Cardiac septum (tissue), 1 donor: ENCODE data around the gene TAS1R3. TPM values are rescaled to one million over a fixed set of nuclear protein-coding genes. Genes with fewer than 3 reads are reported as not detected.
A peak's percentile ranks its signal among the peaks of the same experiment; 100 is the strongest.
"Not testable (repeated sequence)": the region's sequence is repeated elsewhere in the genome, so short reads cannot be mapped to it uniquely, and the experiment has no call there.

Experiments used
- DNase-seq: peaks from one replicate; pipeline ENCODE4 v3.0.0-alpha.2; 2020; ENCODE audit warnings: low spot score
- intact Hi-C: fragments of 100-400 bp; cut with DNase I; formaldehyde crosslinking; loops from one replicate; pipeline ENCODE4 v1.14.0; 2022
- total RNA-seq: library from RNA; stranded (reverse); fragmentation: NEBNext Ultra II Directional; extraction: Animal tissue kit (Norgen Biotek cat#: 25700); gene quantifications from one replicate; pipeline ENCODE4 v1.2.1, GENCODE V29; 2021
- donor health status: DM: no; HTN: no; CAD: no.

TAS1R3 gene
- total RNA-seq, 1 donor from 2014 or later, result 0.62 TPM

DNA sequence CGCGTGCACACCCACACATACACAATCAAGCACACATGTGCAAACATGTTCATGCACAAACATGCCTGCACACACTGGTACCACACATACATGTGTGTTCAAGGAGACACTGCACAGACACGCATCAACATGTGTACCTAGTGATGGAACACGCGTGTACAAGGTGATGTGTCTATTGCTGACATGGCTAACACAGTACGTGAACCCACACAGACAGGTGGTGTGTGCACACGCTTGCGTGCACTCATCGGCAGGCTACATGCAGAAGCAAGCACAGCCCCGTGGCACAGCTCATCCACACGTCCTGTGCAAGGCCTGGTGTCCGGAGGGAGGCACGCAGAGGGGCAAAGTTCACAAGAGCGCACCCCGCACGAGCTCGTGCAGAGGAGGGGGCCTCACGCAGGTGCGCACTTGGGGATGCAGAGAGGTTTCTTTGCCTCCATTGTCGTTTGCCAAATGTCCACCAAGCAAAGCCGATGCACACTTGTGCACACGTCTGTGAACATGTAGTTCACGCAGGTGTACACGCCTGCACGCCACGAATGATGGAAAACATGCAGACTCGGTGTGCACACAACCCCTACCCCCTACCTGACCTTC lies 24.3 kb upstream of the TAS1R3 start:
- intact Hi-C loops, result no loop called here
- DNase-seq, result no peak

GRCh38 chr1:1307261-1307922 lies 23.7 kb upstream of the TAS1R3 start:
- intact Hi-C loops, result no loop called here
- DNase-seq, result no peak

DNA sequence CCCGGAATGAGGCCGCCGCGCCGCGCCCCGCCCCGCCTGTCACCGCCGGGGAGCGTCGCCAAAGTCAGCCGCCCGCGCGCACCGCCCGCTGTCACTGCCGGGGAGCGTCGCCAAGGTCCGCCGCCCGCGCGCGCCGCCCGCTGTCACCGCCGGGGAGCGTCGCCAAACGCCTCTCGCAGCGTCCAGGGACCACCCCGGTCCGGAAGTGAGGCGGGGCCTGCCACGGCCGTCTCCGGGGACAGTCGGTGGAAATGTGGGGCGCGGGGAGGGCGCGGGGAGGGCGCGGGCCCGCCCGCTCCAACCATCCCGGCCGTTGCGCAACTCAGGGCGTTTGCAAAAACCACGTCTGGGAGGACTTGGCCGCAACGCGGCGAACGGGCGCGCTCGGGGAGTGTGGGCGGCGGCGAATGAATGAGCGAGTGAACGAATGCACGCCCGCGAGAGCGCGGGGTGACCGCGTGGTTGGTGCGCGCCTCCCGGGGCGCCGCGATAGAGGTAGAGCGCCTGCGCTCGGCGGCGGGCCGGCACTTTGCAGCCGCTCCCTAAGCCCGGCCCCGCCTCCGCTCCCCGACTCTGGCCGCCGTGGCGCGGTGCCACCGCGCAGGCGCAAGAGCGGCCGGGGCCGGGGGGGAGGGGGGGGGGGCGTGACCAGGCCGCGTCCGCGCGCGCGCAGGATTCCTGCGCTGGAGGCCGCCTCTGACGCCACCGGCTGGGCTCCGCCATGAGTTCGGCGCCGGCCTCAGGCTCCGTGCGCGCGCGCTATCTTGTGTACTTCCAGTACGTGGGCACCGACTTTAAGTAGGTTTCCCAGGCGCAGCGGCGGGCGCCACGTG lies 22.9 kb upstream of the TAS1R3 start, which contains the start of the genes ACAP3 and PUSL1:
Gene ACAP3 (minus strand): TSS at position 8 of the 833 bp plus-strand sequence. CDS start 115 bp downstream, outside the sequence.
Gene PUSL1 (plus strand): TSS at position 675 of the 833 bp plus-strand sequence. CDS start 47 bp downstream, at position 722.
- DNase-seq, result peak; percentile 93
- intact Hi-C loops, result loop anchor here (2.0 kb wide), 1 partner anchor 41 kb away; the partner anchor contains the start of gene DVL1

DNA sequence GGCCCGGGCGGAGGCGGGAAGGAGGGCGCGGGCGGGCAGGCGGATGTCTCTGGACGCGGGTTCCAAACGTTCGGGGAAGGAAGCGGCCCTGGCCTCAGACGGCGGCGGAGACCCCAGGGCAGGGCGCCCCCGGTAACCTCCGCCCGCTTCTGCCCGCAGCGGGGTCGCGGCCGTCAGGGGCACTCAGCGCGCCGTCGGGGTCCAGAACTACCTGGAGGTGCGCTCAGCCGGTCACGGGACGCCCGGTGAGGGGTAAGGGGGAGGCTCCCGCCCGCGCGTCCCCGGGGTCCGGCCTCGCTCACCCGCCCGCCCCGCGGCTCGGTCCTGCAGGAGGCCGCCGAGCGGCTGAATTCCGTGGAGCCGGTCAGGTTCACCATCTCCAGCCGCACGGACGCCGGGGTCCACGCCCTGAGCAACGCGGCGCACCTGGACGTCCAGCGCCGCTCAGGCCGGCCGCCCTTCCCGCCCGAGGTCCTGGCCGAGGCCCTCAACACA lies 22.3 kb upstream of the TAS1R3 start:
- DNase-seq, result no peak

GRCh38 chr1:1309251-1310108 lies 21.6 kb upstream of the TAS1R3 start:
- DNase-seq, result no peak
- intact Hi-C loops, result loop anchor here (2.0 kb wide), 1 partner anchor 39 kb away; the partner anchor contains the start of gene DVL1

More for the DNA sequence above, 22.3 kb upstream of the TAS1R3 start:
- intact Hi-C loops, result loop anchor here (2.0 kb wide), 1 partner anchor 40 kb away; the partner anchor contains the start of gene DVL1

DNA sequence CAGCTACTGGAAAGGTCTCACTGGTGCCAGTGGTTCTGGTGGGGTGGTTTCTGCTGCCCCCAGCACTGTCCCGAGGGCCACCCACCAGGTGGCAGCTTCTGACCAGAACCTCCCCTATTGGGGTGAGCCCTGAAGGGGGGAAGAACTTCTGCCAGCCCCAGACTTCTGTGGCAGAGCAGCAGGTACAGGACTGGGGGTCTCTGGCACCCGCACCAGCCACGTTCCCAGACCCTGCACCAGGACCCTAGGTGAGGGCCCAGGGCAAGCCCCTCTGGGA lies 21.0 kb upstream of the TAS1R3 start:
- intact Hi-C loops, result no loop called here
- DNase-seq, result no peak

DNA sequence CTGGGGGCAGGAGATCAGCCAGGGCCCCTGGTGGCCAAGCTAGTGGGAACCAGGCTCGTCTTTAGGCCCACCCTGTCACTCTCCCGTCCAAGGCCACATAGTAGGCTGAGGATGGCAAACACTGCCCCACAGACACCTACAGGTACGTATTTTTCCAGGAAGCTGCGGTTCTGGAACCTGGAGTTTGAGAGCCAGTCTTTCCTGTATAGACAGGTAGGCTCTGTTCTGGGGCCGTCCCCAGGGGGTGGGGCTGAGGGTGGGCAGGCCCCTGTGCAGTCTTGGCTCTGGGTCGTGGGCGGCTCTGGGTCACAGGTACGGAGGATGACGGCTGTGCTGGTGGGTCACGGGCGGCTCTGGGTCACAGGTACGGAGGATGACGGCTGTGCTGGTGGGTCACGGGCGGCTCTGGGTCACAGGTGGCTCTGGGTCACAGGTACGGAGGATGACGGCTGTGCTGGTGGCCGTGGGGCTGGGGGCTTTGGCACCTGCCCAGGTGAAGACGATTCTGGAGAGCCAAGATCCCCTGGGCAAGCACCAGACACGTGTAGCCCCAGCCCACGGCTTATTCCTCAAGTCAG lies 20.5 kb upstream of the TAS1R3 start:
- no peak for DNase-seq
- intact Hi-C loops, result no loop called here

GRCh38 chr1:1311107-1312104 lies 19.7 kb upstream of the TAS1R3 start:
- intact Hi-C loops, result no loop called here

DNA sequence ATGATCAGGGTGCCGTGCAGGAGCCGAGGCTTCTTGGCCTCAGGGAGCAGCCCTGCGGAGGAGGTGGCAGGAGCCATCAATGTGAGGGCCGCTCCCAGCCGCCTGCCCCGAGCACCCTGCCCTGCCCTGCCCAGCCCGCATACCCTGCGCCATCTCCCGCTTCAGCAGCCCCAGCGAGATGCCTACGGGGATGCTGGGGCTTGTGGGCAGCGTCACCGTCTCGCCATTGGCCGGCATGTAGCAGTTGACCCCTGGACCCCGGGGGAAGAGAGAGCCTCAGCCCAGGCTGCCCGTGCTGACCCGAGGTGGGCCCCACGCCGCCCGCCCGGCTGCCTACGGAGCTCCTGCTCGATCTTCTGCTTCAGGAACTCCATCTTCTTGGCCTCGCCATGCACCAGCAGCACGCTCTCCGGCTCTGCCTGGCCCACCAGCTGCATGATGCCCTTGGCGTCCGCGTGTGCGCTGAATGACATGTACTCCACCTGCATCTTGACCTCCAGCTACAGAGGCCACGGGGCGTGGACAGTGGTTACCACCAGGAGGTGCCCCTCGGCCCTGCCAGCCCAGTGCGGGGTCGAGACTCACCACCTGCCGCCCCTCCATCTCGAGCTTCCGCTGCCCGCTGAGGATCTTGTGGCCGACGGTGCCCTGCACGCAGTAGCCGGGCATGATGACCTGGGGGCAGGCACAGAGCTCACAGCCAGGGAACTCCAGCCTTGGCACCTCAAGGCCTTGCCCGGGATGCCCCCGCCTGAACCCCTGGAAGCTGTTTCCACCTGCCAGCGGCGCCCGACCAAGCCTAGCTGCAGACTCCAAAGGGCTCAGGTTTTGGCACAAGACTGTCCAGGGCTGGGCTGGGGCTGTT lies 18.4 kb upstream of the TAS1R3 start:
- intact Hi-C loops, result no loop called here
- no peak for DNase-seq

More at GRCh38 chr1:1311107-1312104, 19.7 kb upstream of the TAS1R3 start:
- no peak for DNase-seq

DNA sequence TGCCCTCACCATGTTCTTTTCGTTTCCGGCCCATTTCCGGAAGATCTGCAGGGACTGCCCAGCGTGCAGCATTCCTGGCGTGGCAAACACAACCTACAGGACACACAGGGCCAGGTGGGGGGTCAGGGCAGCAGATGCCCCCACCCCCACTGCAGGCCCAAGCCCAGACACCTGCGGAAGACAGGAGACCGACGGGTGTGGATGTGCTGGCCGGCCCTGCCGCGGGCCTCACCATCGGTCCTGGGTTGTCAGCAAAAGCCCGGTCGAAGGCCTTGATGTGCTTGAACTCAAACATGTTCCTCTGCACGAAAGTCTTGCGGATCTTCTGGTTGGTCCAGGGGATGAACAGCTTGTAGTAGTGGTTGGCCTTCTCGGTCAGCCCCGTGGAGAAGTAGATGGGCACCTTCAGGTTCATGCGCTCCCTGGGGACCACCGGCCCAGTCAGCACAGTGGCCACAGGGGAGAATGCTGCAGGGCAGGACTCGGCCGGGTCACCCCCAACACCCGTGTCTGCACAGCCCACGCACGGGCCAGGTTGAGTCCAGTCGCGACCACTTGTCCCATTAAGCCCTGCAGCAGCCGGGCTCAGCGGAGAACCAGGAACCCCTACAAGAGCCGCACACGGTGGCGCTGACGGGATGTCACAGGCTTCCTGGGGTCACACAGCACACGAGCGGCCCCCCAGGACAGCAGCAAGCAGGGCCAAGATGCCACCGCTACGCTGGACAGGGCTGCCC lies 17.4 kb upstream of the TAS1R3 start:
- no peak for DNase-seq
- intact Hi-C loops, result no loop called here

- no peak for DNase-seq
- intact Hi-C loops, result no loop called here
These were observed 16.9 kb upstream of the TAS1R3 start for GRCh38 chr1:1314237-1314586.

DNA sequence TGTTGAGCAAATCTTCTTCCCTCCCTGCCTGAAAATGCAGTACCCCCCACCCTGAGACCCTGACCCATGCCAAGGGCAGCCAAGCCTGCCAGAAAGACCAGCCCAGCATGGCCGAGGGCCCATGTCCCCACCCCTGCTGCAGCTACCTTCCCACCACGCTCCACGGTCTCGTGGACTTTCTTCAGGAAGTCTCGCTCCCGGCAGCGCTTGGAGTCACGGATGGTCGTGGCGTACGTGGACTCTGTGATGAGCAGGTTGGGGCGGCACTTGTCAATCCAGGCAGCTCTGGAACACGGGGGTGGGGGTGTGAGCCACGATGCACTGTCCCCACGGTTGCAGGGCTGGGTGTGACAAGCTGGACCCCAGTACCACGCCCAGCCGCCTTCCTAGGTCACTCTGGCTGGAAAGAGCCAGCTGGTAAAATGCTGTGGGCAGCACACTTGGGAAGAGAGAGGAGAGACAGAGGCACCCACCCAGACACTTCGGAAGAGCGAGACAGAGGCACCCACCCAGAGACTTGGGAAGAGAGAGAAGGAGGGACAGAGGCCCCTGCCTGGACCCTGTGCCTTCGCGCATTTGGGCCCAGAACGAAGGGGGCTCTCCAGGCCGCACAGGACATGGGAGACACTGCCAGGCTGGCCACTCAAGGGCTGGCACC lies 16.3 kb upstream of the TAS1R3 start:
- intact Hi-C loops, result no loop called here
- no peak for DNase-seq

GRCh38 chr1:1315435-1315954 lies 15.6 kb upstream of the TAS1R3 start:
- intact Hi-C loops, result no loop called here
- no peak for DNase-seq

DNA sequence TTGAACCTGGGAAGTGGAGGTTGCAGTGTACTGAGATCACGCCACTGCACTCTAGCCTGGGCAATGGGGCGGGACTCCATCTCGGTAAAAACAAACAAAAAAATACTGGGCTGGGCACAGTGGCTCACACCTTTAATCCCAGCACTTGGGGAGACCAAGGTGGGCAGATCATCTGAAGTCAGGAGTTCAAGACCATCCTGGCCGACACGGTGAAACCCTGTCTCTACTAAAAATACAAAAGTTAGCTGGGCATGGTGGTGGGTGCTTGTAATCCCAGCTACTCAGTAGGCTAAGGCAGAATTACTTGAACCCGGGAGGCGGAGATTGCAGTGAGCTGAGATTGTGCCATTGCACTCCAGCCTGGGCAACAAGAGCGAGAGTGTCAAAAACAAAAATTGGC lies 14.9 kb upstream of the TAS1R3 start:
- DNase-seq, intact Hi-C loops: not testable (repeated sequence)

- intact Hi-C loops, result no loop called here
- DNase-seq, result no peak
These were observed 13.7 kb upstream of the TAS1R3 start for GRCh38 chr1:1317420-1317819.
